T-helper 17 cell (primary cell): ENCODE measurements around the gene OR56A1. TPM values are rescaled to one million over a fixed set of nuclear protein-coding genes. Genes with fewer than 3 reads are reported as not detected.
"Not testable (repeated sequence)": the region's sequence is repeated elsewhere in the genome, so short reads cannot be mapped to it uniquely, and the experiment has no call there.

Experiments used
- ATAC-seq: fragments of 150-1000 bp; cut with Tn5 transposase; 2 replicates; pipeline ENCODE4 v1.10.0; 2021; ENCODE audit warnings: mild to moderate bottlenecking, moderate library complexity
- DNase-seq, 3 donors: peaks; one replicate each; pipeline versions ENCODE4 v3.0.0 to v3.0.0-alpha.2; 2020 to 2021
- H3K9me3 ChIP-seq: one replicate; pipeline ENCODE4 v1.7.0; 2013; ENCODE audit warnings: low read length, mild to moderate bottlenecking; ENCODE audit not compliant: control insufficient read depth, poor library complexity, severe bottlenecking
- H3K27ac Mint-ChIP-seq: one replicate; pipeline ENCODE4 v1.8.0; 2022; ENCODE audit warnings: mild to moderate bottlenecking, moderate library complexity, mixed read lengths
- H3K27me3 Mint-ChIP-seq: one replicate; pipeline ENCODE4 v1.8.0; 2022; ENCODE audit warnings: mixed read lengths
- H3K36me3 Mint-ChIP-seq: one replicate; pipeline ENCODE4 v1.8.0; 2022; ENCODE audit warnings: low read depth, mixed read lengths
- H3K4me1 Mint-ChIP-seq: one replicate; pipeline ENCODE4 v1.8.0; 2022; ENCODE audit warnings: mild to moderate bottlenecking, mixed read lengths
- H3K4me3 Mint-ChIP-seq: one replicate; pipeline ENCODE4 v1.8.0; 2022; ENCODE audit warnings: mild to moderate bottlenecking, moderate library complexity, mixed read lengths
- total RNA-seq, 4 donors: library from RNA in 2 of 4; stranded (reverse) in 2 of 4; gene quantifications; one replicate each; pipeline ENCODE4 v1.2.3 and lab custom pipeline; 2022 to 2026

OR56A1 gene, protein sequence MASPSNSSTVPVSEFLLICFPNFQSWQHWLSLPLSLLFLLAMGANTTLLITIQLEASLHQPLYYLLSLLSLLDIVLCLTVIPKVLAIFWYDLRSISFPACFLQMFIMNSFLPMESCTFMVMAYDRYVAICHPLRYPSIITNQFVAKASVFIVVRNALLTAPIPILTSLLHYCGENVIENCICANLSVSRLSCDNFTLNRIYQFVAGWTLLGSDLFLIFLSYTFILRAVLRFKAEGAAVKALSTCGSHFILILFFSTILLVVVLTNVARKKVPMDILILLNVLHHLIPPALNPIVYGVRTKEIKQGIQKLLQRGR
- total RNA-seq (not detected), total RNA-seq (lab: John Stamatoyannopoulos, UW) (0 to 0.35 reads per million in 2 donors)

DNA sequence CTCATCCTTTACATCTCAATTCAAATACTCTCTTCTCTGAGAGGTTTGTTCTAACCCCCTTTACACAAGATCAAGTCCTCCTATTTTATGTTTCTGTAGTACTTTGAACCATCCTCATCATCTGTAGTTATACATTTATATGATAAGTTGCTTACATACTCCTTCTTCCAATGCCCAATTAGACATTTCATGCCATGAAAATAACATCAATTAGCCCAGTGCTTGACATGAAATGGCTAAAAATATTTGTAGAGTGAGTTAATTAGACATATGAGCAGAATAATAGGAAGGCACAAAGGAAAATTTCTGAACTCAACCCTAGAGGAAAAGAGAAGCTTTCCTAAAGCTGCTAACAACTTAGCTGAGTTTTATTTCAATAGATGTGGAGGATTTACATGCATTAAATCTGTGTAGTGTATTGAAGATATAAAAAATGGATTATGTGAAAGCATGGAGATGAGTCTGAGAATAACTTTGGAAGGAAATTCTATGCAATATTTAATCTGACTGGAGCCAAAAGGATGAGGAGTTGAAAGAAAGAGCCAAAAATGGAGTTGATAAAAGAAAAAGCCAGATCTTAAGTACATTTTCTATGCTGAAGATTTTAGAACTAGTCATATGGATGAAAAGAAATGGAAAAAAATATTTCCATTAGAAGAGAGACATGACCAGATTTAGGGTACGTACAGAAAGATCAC lies at the start of gene OR56A1:
Gene OR56A1 (minus strand): TSS at position 51 of the 698 bp plus-strand sequence. CDS start 3,066 bp downstream, outside the sequence.
- H3K9me3 ChIP-seq, result no peaks in the 10 kb centered on the region
- DNase-seq (no peak), ATAC-seq (no peak)
- Mint-ChIP-seq H3K27ac (no peak within 1 kb of the TSS), H3K4me1 (peaks cover 2% of the 10 kb centered on the region), H3K4me3 (no peak within 1 kb of the TSS), H3K36me3 (peaks cover 3% of the 10 kb centered on the region), H3K27me3 (peaks cover 30% of the 10 kb centered on the region)

DNA sequence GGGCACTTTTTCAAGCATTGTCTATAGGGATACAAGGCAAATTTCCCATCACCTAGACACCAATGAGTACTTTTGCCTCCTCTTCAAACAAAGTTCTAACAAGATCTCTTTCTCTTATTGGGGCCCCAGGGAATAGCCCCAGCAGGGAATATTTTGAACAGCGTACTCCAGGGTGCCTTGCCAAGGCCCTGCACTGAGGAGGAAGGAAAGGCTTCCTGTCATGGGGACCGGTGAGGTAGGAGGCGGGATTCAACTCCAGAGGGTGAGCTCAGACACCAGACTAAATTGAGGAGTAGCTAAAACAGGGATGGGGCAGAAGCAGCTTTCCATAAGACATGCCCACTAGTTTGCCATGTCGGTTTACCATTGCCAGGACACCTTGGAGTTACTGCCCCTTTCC lies 48.9 kb upstream of the OR56A1 start:
- DNase-seq (no peak), ATAC-seq (no peak)
- Mint-ChIP-seq H3K27ac (no peak overlapping the region), H3K36me3 (peaks cover 2% of the 10 kb centered on the region), H3K27me3 (peaks cover 14% of the 10 kb centered on the region), H3K4me1 (no peaks in the 10 kb centered on the region), H3K4me3 (no peak overlapping the region)
- no peaks in the 10 kb centered on the region for H3K9me3 ChIP-seq

DNA sequence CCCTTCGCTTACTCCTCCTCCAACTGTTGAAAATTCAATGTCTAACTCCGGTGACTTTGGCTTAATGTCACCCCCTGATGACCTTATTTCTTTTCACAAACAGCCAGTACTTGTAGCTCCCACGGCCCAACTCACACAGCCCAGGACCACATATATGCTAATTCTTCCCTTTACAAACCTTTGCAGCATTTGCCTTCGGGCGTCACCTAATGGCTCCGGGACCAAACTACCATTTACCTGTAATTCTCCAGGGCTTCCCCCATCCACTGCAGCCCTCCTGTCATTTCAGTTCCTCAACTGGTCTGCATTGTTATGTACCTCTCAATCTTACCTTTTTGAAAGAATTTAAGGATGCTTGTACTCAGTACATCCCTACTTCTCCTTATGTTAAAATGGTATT lies 47.2 kb upstream of the OR56A1 start:
- H3K27ac Mint-ChIP-seq, result no peak overlapping the region
- no peaks in the 10 kb centered on the region for H3K9me3 ChIP-seq
- no peak overlapping the region for H3K4me3 Mint-ChIP-seq
- no peak for DNase-seq
- H3K27me3 Mint-ChIP-seq, result peaks cover 14% of the 10 kb centered on the region
- H3K4me1 Mint-ChIP-seq, result no peaks in the 10 kb centered on the region
- H3K36me3 Mint-ChIP-seq, result peaks cover 4% of the 10 kb centered on the region
- ATAC-seq, result no peak

DNA sequence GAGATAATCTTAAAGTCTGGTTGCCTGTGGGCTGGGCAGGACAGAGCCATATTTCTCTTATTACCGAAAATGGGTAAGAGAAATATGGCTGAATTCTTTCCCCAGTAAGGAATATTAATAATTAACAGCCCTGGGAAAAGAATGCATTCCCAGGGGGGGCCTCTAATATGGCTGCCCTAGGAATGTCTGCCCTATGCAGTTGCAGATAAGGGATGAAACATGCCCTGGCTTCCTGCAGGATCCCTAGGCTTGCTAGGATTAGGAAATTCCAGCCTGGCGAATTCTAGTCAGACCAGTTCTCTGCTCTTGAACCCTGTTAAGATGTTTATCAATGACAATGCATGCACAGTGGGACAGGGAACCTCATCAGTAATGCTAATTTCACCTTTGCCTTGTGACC lies 45.9 kb upstream of the OR56A1 start:
- not testable (repeated sequence) for H3K4me1 Mint-ChIP-seq, H3K9me3 ChIP-seq, H3K36me3 Mint-ChIP-seq, ATAC-seq, H3K4me3 Mint-ChIP-seq, DNase-seq, H3K27ac Mint-ChIP-seq
- peaks cover 14% of the 10 kb centered on the region for H3K27me3 Mint-ChIP-seq

DNA sequence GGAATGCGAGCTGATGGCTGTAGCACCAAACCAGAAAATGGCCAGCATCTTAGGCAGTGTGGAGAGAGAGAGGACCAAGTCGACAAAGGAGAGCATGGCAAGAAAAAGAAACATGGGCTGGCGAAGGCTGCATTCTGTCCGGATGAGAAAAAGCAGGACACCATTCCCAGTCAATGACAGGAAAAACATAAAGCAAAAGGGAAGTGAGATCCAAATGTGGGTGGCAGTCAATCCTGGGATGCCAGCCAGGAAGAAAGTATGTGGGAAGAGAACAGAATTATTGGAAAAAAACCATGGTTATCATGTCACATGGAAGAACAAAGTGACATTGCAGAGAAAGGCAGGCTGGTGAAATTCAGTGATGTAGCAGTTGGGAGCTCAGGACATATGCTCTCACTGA lies 36.9 kb upstream of the OR56A1 start:
- H3K4me3 Mint-ChIP-seq, result no peak overlapping the region

DNA sequence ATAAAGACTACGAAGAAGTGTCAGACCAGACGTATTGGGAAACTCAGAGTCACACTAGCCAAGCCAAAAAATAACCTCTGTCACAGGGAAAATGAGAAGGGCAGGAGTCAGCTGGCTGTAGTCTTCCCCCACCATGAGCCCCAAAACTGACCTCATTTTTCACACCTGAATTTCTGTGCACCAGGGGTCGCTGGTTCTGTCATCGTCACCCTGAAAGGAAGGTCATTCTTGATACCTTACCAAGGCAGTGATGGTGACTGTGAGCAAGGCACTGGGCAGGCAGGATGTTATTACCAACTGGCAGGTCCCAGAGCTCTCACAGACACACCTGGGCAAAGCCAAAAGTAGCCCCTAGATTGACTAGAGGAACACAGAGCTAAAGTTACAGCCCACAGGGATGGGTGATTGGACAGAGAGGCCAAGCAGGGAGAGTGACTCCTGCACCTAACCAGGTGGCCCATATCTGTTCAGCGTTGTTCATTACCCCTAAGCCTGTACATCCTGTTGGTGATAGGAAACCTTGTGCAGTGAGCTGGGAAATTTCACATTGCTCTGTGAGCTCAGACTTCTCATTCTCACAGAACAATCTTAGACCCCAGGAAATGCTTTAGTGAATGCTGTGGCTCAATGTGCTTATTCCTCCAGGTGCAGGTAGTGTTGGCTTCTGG lies 32.3 kb upstream of the OR56A1 start:
- H3K36me3 Mint-ChIP-seq, result peaks cover 2% of the 10 kb centered on the region
- H3K4me3 Mint-ChIP-seq, result no peak overlapping the region
- H3K27ac Mint-ChIP-seq, result no peak overlapping the region
- no peaks in the 10 kb centered on the region for H3K9me3 ChIP-seq
- DNase-seq (no peak), ATAC-seq (no peak)
- H3K27me3 Mint-ChIP-seq, result peaks cover 58% of the 10 kb centered on the region
- H3K4me1 Mint-ChIP-seq, result no peaks in the 10 kb centered on the region

More for the DNA sequence above, 36.9 kb upstream of the OR56A1 start:
- no peaks in the 10 kb centered on the region for H3K4me1 Mint-ChIP-seq
- H3K9me3 ChIP-seq, result no peaks in the 10 kb centered on the region
- H3K36me3 Mint-ChIP-seq, result no peaks in the 10 kb centered on the region
- DNase-seq (no peak), ATAC-seq (no peak)
- H3K27me3 Mint-ChIP-seq, result peaks cover 33% of the 10 kb centered on the region
- H3K27ac Mint-ChIP-seq, result no peak overlapping the region

DNA sequence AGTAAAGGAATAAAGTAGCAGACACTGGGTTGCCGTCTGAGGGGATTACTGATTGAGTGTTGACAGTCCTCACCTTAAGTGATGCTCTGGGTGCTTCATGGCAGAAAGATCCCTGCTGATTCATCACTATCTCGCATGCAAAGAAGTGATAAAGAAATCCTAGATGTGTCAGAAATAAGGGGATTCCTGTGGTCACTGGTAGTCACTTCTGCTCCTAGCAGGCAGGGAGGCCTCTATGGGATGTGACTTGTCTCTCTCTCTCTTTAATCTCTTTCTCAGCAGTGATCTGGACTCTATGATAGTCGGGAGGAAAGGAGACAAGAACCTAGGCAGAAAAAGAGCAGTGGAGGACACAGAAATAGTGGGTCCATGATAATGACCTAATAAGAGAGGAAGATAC lies 30.9 kb upstream of the OR56A1 start:
- no peaks in the 10 kb centered on the region for H3K9me3 ChIP-seq
- Mint-ChIP-seq H3K4me3 (no peak overlapping the region), H3K4me1 (no peaks in the 10 kb centered on the region), H3K27me3 (peaks cover 63% of the 10 kb centered on the region), H3K27ac (no peak overlapping the region), H3K36me3 (peaks cover 2% of the 10 kb centered on the region)
- ATAC-seq (no peak), DNase-seq (no peak)

DNA sequence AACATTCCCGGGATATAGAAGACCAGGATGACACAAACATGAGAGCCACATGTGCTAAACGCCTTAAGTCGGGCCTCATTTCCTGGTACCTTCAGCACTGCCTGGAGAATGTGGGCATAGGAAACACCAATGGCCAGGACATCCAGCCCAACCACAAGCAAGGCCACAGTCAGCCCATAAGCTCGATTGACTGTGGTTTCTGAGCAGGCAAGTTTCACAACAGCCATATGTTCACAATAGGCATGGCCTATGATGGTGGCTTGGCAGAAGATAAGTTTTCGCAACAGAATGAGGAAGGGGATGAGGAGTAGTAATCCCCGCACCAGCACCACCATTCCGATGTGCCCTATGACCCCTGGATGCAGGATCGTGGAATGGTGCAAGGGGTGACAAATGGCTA lies 26.9 kb upstream of the OR56A1 start:
- no peaks in the 10 kb centered on the region for H3K9me3 ChIP-seq
- peaks cover 72% of the 10 kb centered on the region for H3K27me3 Mint-ChIP-seq
- no peak overlapping the region for H3K27ac Mint-ChIP-seq
- H3K4me1 Mint-ChIP-seq, result peaks cover 3% of the 10 kb centered on the region
- no peak overlapping the region for H3K4me3 Mint-ChIP-seq
- H3K36me3 Mint-ChIP-seq, result peaks cover 2% of the 10 kb centered on the region
- no peak for DNase-seq
- ATAC-seq, result no peak

DNA sequence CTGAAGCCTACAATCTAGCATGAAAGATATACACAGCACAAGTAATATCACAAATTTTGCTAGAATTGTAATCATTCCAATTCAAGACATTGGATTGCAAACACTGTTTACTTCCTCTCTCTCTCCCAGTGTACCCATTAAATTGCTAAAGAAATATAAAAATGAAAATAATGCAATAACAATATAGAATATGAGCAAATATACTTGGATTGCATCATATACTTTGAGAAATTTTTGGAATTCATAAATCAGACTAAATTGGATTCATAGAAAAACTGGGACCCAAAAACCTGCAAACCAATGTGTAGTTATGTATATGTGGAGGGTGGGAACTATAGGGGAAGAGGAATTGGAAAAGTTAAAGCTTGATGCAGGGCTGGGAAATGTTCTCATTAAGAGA lies 25.0 kb upstream of the OR56A1 start:
- no peaks in the 10 kb centered on the region for H3K9me3 ChIP-seq
- Mint-ChIP-seq H3K4me1 (peaks cover 3% of the 10 kb centered on the region), H3K36me3 (no peaks in the 10 kb centered on the region), H3K27me3 (peaks cover 71% of the 10 kb centered on the region), H3K4me3 (no peak overlapping the region), H3K27ac (no peak overlapping the region)
- no peak for ATAC-seq
- DNase-seq, result no peak

DNA sequence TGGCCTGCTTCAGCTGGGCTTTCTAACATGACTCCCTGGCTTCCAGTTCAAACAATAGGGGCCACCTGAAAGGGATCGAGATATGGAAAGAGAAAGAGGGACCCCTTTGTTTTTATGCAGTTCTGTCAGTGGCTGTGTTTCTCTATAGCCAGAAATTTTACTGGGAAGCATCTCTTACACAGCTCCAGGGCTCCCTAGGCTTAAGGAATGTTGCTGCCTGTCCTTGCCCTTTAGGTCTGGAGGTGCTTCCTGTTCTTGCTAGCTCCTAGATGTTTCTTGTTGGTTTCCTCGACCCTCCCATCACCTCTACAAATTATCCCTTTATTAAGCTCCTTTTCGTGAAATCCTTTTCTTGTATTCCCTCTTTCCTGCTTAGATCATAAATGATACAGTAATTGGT lies 21.8 kb upstream of the OR56A1 start:
- Mint-ChIP-seq H3K36me3 (peaks cover 3% of the 10 kb centered on the region), H3K4me3 (no peak overlapping the region), H3K27me3 (peaks cover 59% of the 10 kb centered on the region), H3K27ac (no peak overlapping the region), H3K4me1 (peaks cover 3% of the 10 kb centered on the region)
- H3K9me3 ChIP-seq, result no peaks in the 10 kb centered on the region
- DNase-seq (no peak), ATAC-seq (no peak)

DNA sequence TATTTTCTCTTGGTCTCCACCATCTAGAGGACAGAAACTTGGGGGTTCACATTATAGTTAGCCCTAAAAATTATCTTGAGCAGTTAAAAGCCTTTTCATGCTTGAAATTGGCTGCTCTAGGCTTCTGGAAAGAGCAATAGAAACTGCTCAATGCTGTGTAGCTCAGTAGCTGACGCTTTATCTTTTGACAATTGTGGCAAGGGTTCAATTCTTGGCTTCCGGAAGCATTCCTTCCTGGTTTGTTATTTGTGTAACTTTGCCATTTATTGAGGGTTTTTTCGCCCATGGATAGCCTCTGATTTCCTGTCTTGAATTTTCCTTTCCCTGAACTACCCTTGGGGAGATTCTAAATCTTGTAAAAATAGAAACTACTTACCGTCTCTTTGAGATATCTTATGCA lies 10.3 kb upstream of the OR56A1 start:
- Mint-ChIP-seq H3K36me3 (no peaks in the 10 kb centered on the region), H3K4me3 (no peak overlapping the region), H3K27me3 (peaks cover 26% of the 10 kb centered on the region), H3K4me1 (no peaks in the 10 kb centered on the region), H3K27ac (no peak overlapping the region)
- ATAC-seq (no peak), DNase-seq (no peak)
- H3K9me3 ChIP-seq, result no peaks in the 10 kb centered on the region

DNA sequence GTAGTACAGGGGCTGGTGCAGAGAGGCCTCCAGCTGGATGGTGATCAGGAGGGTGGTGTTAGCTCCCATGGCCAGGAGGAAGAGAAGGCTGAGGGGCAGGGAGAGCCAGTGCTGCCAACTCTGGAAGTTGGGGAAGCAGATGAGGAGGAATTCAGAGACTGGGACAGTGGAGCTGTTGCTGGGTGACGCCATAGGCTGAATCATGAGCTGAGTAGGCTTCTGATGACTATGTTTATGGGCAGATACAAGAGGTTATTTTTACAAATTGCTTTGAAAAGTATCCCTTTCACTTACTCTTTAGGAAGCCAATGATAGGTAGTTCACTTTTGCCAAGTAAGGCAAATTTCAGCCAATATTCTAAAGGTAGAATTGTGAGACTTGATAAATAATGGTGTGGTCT lies 3.1 kb downstream of the OR56A1 start:
- H3K4me3 Mint-ChIP-seq, result no peak overlapping the region
- DNase-seq (no peak), ATAC-seq (no peak)
- H3K27me3 Mint-ChIP-seq, result peaks cover 45% of the 10 kb centered on the region
- H3K27ac Mint-ChIP-seq, result no peak overlapping the region
- H3K4me1 Mint-ChIP-seq, result peaks cover 5% of the 10 kb centered on the region
- peaks cover 3% of the 10 kb centered on the region for H3K36me3 Mint-ChIP-seq
- no peaks in the 10 kb centered on the region for H3K9me3 ChIP-seq

DNA sequence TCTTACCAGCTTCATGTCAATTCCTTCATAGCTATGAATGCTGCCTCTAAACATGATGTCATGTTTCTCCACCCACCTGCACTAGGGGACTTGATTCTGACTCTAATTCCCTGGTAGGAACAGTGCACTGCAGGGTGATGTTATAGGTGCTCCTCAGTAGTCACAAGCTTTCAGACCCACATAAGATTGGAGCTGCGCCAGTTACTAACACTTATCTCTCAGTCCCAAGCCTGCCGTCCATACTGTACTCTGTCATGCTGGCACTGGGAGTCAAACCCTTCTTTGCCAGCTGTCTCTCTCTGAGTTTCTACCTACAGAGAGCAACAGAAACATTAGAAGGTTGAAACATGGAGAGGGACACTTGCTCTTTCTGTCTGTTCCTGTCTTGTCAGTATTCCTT lies 5.5 kb downstream of the OR56A1 start:
- H3K9me3 ChIP-seq, result no peaks in the 10 kb centered on the region
- Mint-ChIP-seq H3K4me3 (no peak overlapping the region), H3K27me3 (peaks cover 52% of the 10 kb centered on the region), H3K36me3 (peaks cover 3% of the 10 kb centered on the region), H3K27ac (no peak overlapping the region), H3K4me1 (peaks cover 5% of the 10 kb centered on the region)
- no peak for ATAC-seq
- DNase-seq, result no peak
